DOHH2 (cell line): Measurements from ENCODE around the gene ABLIM2.

Source experiments
- EZH2phosphoT487 ChIP-seq: fragments of 200-600 bp; sonication (generic); IDR thresholded peaks from 2 replicates; pipeline ENCODE4 v1.6.1; 2017; ENCODE audit warnings: borderline replicate concordance, mild to moderate bottlenecking, antibody characterized with exemption, low read length, moderate library complexity, mixed read lengths
- TF ChIP-seq, protein P1 (sequence below): fragments of 200-600 bp; sonication (generic); IDR thresholded peaks from one replicate; pipeline ENCODE4 v1.5.1; 2014; ENCODE audit warnings: antibody characterized with exemption, mild to moderate bottlenecking, low read depth, low read length; ENCODE audit not compliant: poor library complexity, severe bottlenecking

DNA sequence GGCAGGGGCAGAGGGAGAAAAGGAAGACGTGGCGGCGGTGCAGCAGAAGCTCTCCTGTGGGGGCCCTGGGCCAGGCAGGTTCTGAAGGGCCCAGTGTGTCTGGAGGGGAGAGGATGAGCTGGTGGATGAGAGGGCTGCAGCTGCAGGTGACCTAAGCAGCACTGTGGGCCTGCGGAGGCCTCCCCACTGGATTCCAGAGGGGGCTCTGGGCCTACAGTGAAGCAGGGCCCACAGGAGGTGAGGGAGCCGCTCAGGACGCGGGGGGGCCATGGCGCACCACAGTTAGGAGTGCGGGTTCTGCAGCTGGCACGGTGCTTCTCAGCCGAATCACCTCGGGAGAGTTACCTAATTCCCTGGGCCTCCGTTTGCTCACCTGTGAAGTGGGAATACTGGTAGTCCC, 10.5 kb downstream of the ABLIM2 start:
- TF ChIP-seq, protein P1, sequence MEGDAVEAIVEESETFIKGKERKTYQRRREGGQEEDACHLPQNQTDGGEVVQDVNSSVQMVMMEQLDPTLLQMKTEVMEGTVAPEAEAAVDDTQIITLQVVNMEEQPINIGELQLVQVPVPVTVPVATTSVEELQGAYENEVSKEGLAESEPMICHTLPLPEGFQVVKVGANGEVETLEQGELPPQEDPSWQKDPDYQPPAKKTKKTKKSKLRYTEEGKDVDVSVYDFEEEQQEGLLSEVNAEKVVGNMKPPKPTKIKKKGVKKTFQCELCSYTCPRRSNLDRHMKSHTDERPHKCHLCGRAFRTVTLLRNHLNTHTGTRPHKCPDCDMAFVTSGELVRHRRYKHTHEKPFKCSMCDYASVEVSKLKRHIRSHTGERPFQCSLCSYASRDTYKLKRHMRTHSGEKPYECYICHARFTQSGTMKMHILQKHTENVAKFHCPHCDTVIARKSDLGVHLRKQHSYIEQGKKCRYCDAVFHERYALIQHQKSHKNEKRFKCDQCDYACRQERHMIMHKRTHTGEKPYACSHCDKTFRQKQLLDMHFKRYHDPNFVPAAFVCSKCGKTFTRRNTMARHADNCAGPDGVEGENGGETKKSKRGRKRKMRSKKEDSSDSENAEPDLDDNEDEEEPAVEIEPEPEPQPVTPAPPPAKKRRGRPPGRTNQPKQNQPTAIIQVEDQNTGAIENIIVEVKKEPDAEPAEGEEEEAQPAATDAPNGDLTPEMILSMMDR, result no peak
- no peak for TF ChIP-seq EZH2phosphoT487
